SK-N-SH (cell line): ENCODE measurements around the gene VRK2. TPM values are rescaled to one million over a fixed set of nuclear protein-coding genes. Genes with fewer than 3 reads are reported as not detected.

Source experiments
- CTCF ChIA-PET: fragments of 300-600, 350-600 bp; formaldehyde crosslinking; extraction: SDS; loops from one replicate; lab custom pipeline; 2021; lab: Yijun Ruan, JAX
- POLR2A ChIA-PET: fragments of 350-600 bp; sonication (Branson Sonifier 250); formaldehyde crosslinking; extraction: SDS; loops from one replicate; lab custom pipeline; 2020; ENCODE audit warnings: antibody characterized with exemption, inconsistent platforms; lab: Yijun Ruan, JAX
- DNase-seq: peaks from one replicate; pipeline ENCODE4 v3.0.0; 2012
- H2AFZ ChIP-seq: fragments of 200-600 bp; sonication (generic); 2 replicates; pipeline ENCODE4 v1.8.1; 2016; ENCODE audit warnings: antibody characterized with exemption, mild to moderate bottlenecking, low read depth
- H3F3A ChIP-seq: fragments of 200-600 bp; sonication (generic); replicated peaks from 2 replicates; pipeline ENCODE3; 2016; ENCODE audit warnings: antibody characterized with exemption, mild to moderate bottlenecking; ENCODE audit not compliant: insufficient read depth
- H3K27ac ChIP-seq, 2 experiments: fragments of 200-500 bp in 1 of 2; fragments of 200-600 bp in 1 of 2; sonication (Bioruptor generic) in 1 of 2; sonication (generic), shearing (Covaris generic) in 1 of 2; 2 replicates each; pipeline versions ENCODE4 v1.5.1 to v1.6.1; 2014 to 2016; ENCODE audit warnings: low read depth in 2 of 2, inconsistent platforms in 1 of 2, low read length in 1 of 2, mild to moderate bottlenecking in 1 of 2, mixed read lengths in 1 of 2
- H3K27me3 ChIP-seq: fragments of 200-600 bp; sonication (generic), shearing (Covaris generic); 2 replicates; pipeline ENCODE4 v1.6.1; 2016; ENCODE audit warnings: mixed run types; ENCODE audit not compliant: insufficient read depth
- H3K36me3 ChIP-seq, 2 experiments: fragments of 200-500 bp in 1 of 2; fragments of 200-600 bp in 1 of 2; sonication (Bioruptor generic) in 1 of 2; sonication (generic) in 1 of 2; replicated peaks in 1 of 2; 2 replicates each; pipeline versions ENCODE3 to v1.5.1; 2014 to 2016; ENCODE audit warnings: low read length in 1 of 2, mild to moderate bottlenecking in 1 of 2; ENCODE audit not compliant: insufficient read depth in 2 of 2, control insufficient read depth in 1 of 2
- H3K4me1 ChIP-seq, 2 experiments: fragments of 200-500 bp in 1 of 2; fragments of 200-600 bp in 1 of 2; sonication (Bioruptor generic) in 1 of 2; sonication (generic), shearing (Covaris generic) in 1 of 2; 2 replicates each; pipeline versions ENCODE4 v1.5.1 to v1.6.1; 2014 to 2016; ENCODE audit warnings: low read depth in 1 of 2, low read length in 1 of 2, mixed run types in 1 of 2; ENCODE audit not compliant: insufficient read depth in 2 of 2, control insufficient read depth in 1 of 2
- H3K4me2 ChIP-seq: fragments of 200-600 bp; sonication (generic), shearing (Covaris generic); 2 replicates; pipeline ENCODE4 v1.6.1; 2017; ENCODE audit warnings: mixed run types
- H3K4me3 ChIP-seq, 2 experiments: fragments of 200-500 bp in 1 of 2; fragments of 200-600 bp in 1 of 2; sonication (Bioruptor generic) in 1 of 2; sonication (generic), shearing (Covaris generic) in 1 of 2; 2 replicates each; pipeline versions ENCODE4 v1.5.1 to v1.8.1; 2014 to 2016; ENCODE audit warnings: low read depth in 2 of 2, inconsistent platforms in 1 of 2, low read length in 1 of 2, mild to moderate bottlenecking in 1 of 2, mixed read lengths in 1 of 2, moderate library complexity in 1 of 2
- H3K79me2 ChIP-seq: fragments of 200-600 bp; sonication (generic); 2 replicates; pipeline ENCODE4 v1.8.1; 2017; ENCODE audit warnings: mild to moderate bottlenecking; ENCODE audit not compliant: insufficient read depth
- H3K9ac ChIP-seq: fragments of 200-600 bp; sonication (generic); 2 replicates; pipeline ENCODE4 v1.6.1; 2017; ENCODE audit warnings: mixed run types
- H3K9me2 ChIP-seq: fragments of 200-600 bp; sonication (generic); 2 replicates; pipeline ENCODE4 v1.6.1; 2017; ENCODE audit warnings: mixed run types
- H3K9me3 ChIP-seq: fragments of 200-600 bp; sonication (generic); 2 replicates; pipeline ENCODE4 v1.6.1; 2017; ENCODE audit warnings: mixed run types, mild to moderate bottlenecking, moderate library complexity
- H4K20me1 ChIP-seq: fragments of 200-600 bp; sonication (generic); 2 replicates; pipeline ENCODE4 v1.6.1; 2017; ENCODE audit warnings: mild to moderate bottlenecking, mixed run types; ENCODE audit not compliant: insufficient read depth
- CTCF ChIP-seq: fragments of 200-600 bp; sonication (generic); IDR thresholded peaks from 2 replicates; pipeline ENCODE4 v1.6.1; 2017; ENCODE audit warnings: antibody characterized with exemption, mild to moderate bottlenecking, moderate library complexity
- ELF1 ChIP-seq: IDR thresholded peaks from 2 replicates; pipeline ENCODE4 v1.4.0; 2012
- EP300 ChIP-seq, 2 experiments: IDR thresholded peaks; 2 replicates each; pipeline versions ENCODE4 v1.4.0 to v1.6.1; 2012; ENCODE audit warnings: borderline replicate concordance in 1 of 2, low read depth in 1 of 2, low read length in 1 of 2
- EZH2phosphoT487 ChIP-seq: fragments of 200-600 bp; sonication (generic); IDR thresholded peaks from 2 replicates; pipeline ENCODE4 v1.6.1; 2017; ENCODE audit warnings: low read depth, mixed run types, mild to moderate bottlenecking, antibody characterized with exemption, moderate library complexity, borderline replicate concordance
- FOSL2 ChIP-seq: IDR thresholded peaks from 2 replicates; pipeline ENCODE4 v1.4.0; 2012; ENCODE audit warnings: low read depth, mild to moderate bottlenecking, moderate library complexity, borderline replicate concordance
- FOXM1 ChIP-seq: IDR thresholded peaks from 2 replicates; pipeline ENCODE4 v1.4.0; 2012; ENCODE audit warnings: low read depth, mild to moderate bottlenecking
- IRF3 ChIP-seq: fragments of 150-350 bp; IDR thresholded peaks from 2 replicates; pipeline ENCODE4 v1.6.1; 2016; ENCODE audit warnings: mild to moderate bottlenecking, low read depth, low read length
- MAX ChIP-seq: IDR thresholded peaks from 2 replicates; pipeline ENCODE4 v1.4.0; 2012; ENCODE audit warnings: low read depth
- NFIC ChIP-seq: IDR thresholded peaks from 2 replicates; pipeline ENCODE4 v1.4.0; 2012; ENCODE audit warnings: borderline replicate concordance
- NRF1 ChIP-seq: IDR thresholded peaks from 2 replicates; pipeline ENCODE4 v1.6.1; 2012; ENCODE audit warnings: low read depth, mild to moderate bottlenecking, low read length
- RCOR1 ChIP-seq: fragments of 150-350 bp; IDR thresholded peaks from 2 replicates; pipeline ENCODE4 v1.6.1; 2017; ENCODE audit warnings: antibody characterized with exemption, low read length
- REST ChIP-seq: IDR thresholded peaks from 2 replicates; pipeline ENCODE4 v1.6.1; 2012; ENCODE audit warnings: mild to moderate bottlenecking, low read depth, low read length, moderate library complexity
- SIN3A ChIP-seq: IDR thresholded peaks from 2 replicates; pipeline ENCODE4 v1.6.1; 2012; ENCODE audit warnings: low read depth, mild to moderate bottlenecking, low read length, moderate library complexity, borderline replicate concordance
- TAF1 ChIP-seq: IDR thresholded peaks from 2 replicates; pipeline ENCODE4 v1.6.1; 2012; ENCODE audit warnings: low read depth, mild to moderate bottlenecking, low read length, moderate library complexity, borderline replicate concordance
- TCF12 ChIP-seq: IDR thresholded peaks from 2 replicates; pipeline ENCODE4 v1.4.0; 2012
- TEAD4 ChIP-seq: IDR thresholded peaks from 2 replicates; pipeline ENCODE4 v1.4.0; 2012; ENCODE audit warnings: mild to moderate bottlenecking, borderline replicate concordance; ENCODE audit not compliant: insufficient read depth
- USF1 ChIP-seq: IDR thresholded peaks from 2 replicates; pipeline ENCODE4 v1.4.0; 2012; ENCODE audit warnings: low read depth, borderline replicate concordance
- ZBTB33 ChIP-seq: IDR thresholded peaks from 2 replicates; pipeline ENCODE4 v1.4.0; 2012; ENCODE audit warnings: low read depth, borderline replicate concordance
- WGBS: methylation state at CpG from one replicate; pipeline ENCODE4 v1.1.6; 2017; ENCODE audit warnings: low lambda C conversion rate; 5-methylcytosine and 5-hydroxymethylcytosine counted together
- polyA plus RNA-seq, 3 experiments: library from polyadenylated mRNA; depleted of rRNA; stranded (reverse); fragments of >200 nt; gene quantifications; 2 replicates each; pipeline ENCODE4 v1.2.3, GENCODE V29; 2012

The VRK2 gene
- polyA plus RNA-seq, 1 of the 3 experiments (the other 2 are of a cell fraction), result not detected

GRCh38 chr2:58063641-58064040 lies 17.0 kb downstream of the VRK2 start (continued):
- TF ChIP-seq REST, result no peak
- no peak for TF ChIP-seq TAF1
- TF ChIP-seq ZBTB33, result no peak
- TF ChIP-seq USF1, result no peak
- no peak for TF ChIP-seq SIN3A
- no peak for TF ChIP-seq RCOR1
- no peak for TF ChIP-seq FOXM1
- TF ChIP-seq EP300 (IDR thresholded peaks at IDR 0.05; ENCODE audit: borderline replicate concordance in 1 of 2, low read depth in 1 of 2, low read length in 1 of 2), result peak in 1 of 2 experiments; percentile 29; a peak in 1 of 4 replicates
- TF ChIP-seq ELF1, result no peak
- TF ChIP-seq FOSL2, result peak; percentile 52; the same call in 1 of the 2 replicates
- no peak for TF ChIP-seq EZH2phosphoT487

GRCh38 chr2:58064086-58064485 lies 17.5 kb downstream of the VRK2 start:
- WGBS, result 89% methylated on average over 2 of the region's 2 CpGs
- H3F3A ChIP-seq, result peaks cover 8% of the 10 kb centered on the region
- ChIA-PET POLR2A (no interaction called here), CTCF (interaction anchor here (1.0 kb wide), 1 partner anchor 18 kb away, joined by 3 read pairs; no protein-coding TSS in a partner anchor)
- H3K4me1 ChIP-seq, result peaks cover 0 to 8% of the 10 kb centered on the region in 2 experiments; a peak in 2 of 4 replicates
- H3K36me3 ChIP-seq, result no peaks in the 10 kb centered on the region
- H3K9me2 ChIP-seq, result 0 out of 2 replicates have a peak, but pooled peaks cover 5% of the 10 kb centered on the region
- H3K9ac ChIP-seq, result no peak overlapping the region
- H3K9me3 ChIP-seq, result no peaks in the 10 kb centered on the region
- DNase-seq, result no peak
- no peaks in the 10 kb centered on the region for H3K27me3 ChIP-seq
- no peaks in the 10 kb centered on the region for H4K20me1 ChIP-seq
- H3K4me2 ChIP-seq, result peak overlapping the region; percentile 46; the same call in 1 of the 2 replicates
- H2AFZ ChIP-seq, result no peak overlapping the region
- no peak overlapping the region for H3K4me3 ChIP-seq
- peak overlapping the region in 1 of 2 experiments; percentile 58; a peak in 2 of 4 replicates for H3K27ac ChIP-seq
- no peaks in the 10 kb centered on the region for H3K79me2 ChIP-seq
- TF ChIP-seq ZBTB33 (no peak), CTCF (no peak), NRF1 (no peak), TCF12 (no peak), EP300 (IDR thresholded peaks at IDR 0.05; ENCODE audit: borderline replicate concordance in 1 of 2, low read depth in 1 of 2, low read length in 1 of 2) (no peak), TEAD4 (no peak), IRF3 (no peak), SIN3A (no peak), NFIC (no peak), MAX (no peak)
